ENCODE measurements around the gene HSPB7. TPM values are rescaled to one million over a fixed set of nuclear protein-coding genes. Genes with fewer than 3 reads are reported as not detected.
"Not testable (repeated sequence)": the region's sequence is repeated elsewhere in the genome, so short reads cannot be mapped to it uniquely, and the experiment has no call there.

The HSPB7 gene
- total RNA-seq, 5 donors from 2014 or later (not counting 1 experiment from before 2014, with no cell fraction given), result 0.19 TPM; not detected in 4

- H3K4me1 ChIP-seq (ENCODE audit: control insufficient read depth in 1 of 2, extremely low read depth in 1 of 2, insufficient read depth in 2 of 2, low read length in 2 of 2); H3K4me3 ChIP-seq (ENCODE audit: control insufficient read depth in 1 of 2, extremely low read depth in 1 of 2, low read length in 1 of 2); H3K27ac Mint-ChIP-seq; H3K27ac ChIP-seq (ENCODE audit: low read length); H3K9me3 Mint-ChIP-seq; ATAC-seq (replicated peaks in 1 of 4); POLR2A ChIA-PET; H3K4me3 Mint-ChIP-seq; H3K36me3 Mint-ChIP-seq; H3K36me3 ChIP-seq (ENCODE audit: control insufficient read depth in 2 of 2, extremely low read depth in 1 of 2, insufficient read depth in 1 of 2, low read length in 1 of 2); DNase-seq; H3K9me3 ChIP-seq; H3K4me1 Mint-ChIP-seq: not testable (repeated sequence)
- peaks cover 14 to 20% of the 10 kb centered on the region in 2 donors for H3K27me3 Mint-ChIP-seq
- no CpG with 5 or more reads among the region's 7 CpGs for WGBS (ENCODE audit: insufficient coverage)
- CTCF ChIA-PET, result interaction anchor here in 1 of 2 donors (0.7 to 0.8 kb wide), 2 partner anchors 141 to 363 kb away, joined by 3 to 6 read pairs; no protein-coding TSS in a partner anchor
- peaks cover 0 to 50% of the 10 kb centered on the region in 2 experiments for H3K27me3 ChIP-seq (replicated peaks in 1 of 2; ENCODE audit: control insufficient read depth in 2 of 2, extremely low read depth in 1 of 2, insufficient read depth in 2 of 2, low read length in 1 of 2)
These were observed 15.3 kb upstream of the HSPB7 start for GRCh38 chr1:16033103-16033632.

- H3K27me3 ChIP-seq (replicated peaks in 1 of 2; ENCODE audit: control insufficient read depth in 2 of 2, extremely low read depth in 1 of 2, insufficient read depth in 2 of 2, low read length in 1 of 2), result peaks cover 0 to 54% of the 10 kb centered on the region in 2 experiments
- peak in 23 of 35 experiments; percentile 10 to 49 (median 24) for DNase-seq
- Mint-ChIP-seq H3K27ac (no peak overlapping the region), H3K27me3 (peaks cover 15 to 25% of the 10 kb centered on the region in 2 donors), H3K4me1 (peaks cover 2 to 5% (median 2%) of the 10 kb centered on the region in 3 donors), H3K36me3 (no peaks in the 10 kb centered on the region), H3K4me3 (no peak overlapping the region), H3K9me3 (no peaks in the 10 kb centered on the region)
- POLR2A ChIA-PET, result no interaction called here
- no peaks in the 10 kb centered on the region for H3K36me3 ChIP-seq (ENCODE audit: control insufficient read depth in 2 of 2, extremely low read depth in 1 of 2, insufficient read depth in 1 of 2, low read length in 1 of 2)
- CTCF ChIA-PET, result interaction anchor here in 1 of 2 donors (0.7 to 0.8 kb wide), 2 partner anchors 141 to 362 kb away, joined by 3 to 6 read pairs; no protein-coding TSS in a partner anchor
- H3K9me3 ChIP-seq, result no peaks in the 10 kb centered on the region
- H3K27ac ChIP-seq (ENCODE audit: low read length), result no peak overlapping the region
- no peak overlapping the region for H3K4me3 ChIP-seq (ENCODE audit: control insufficient read depth in 1 of 2, extremely low read depth in 1 of 2, low read length in 1 of 2)
- WGBS (ENCODE audit: insufficient coverage), result 67% methylated on average over 15 of the region's 18 CpGs
- peak; percentile 46 to 55 (median 50) for ATAC-seq (replicated peaks in 1 of 4)
- peaks cover 0 to under 1% of the 10 kb centered on the region in 2 experiments for H3K4me1 ChIP-seq (ENCODE audit: control insufficient read depth in 1 of 2, extremely low read depth in 1 of 2, insufficient read depth in 2 of 2, low read length in 2 of 2)
These were observed 14.7 kb upstream of the HSPB7 start for GRCh38 chr1:16032388-16033102.

GRCh38 chr1:16031551-16031950 lies 13.7 kb upstream of the HSPB7 start:
- no peaks in the 10 kb centered on the region for H3K9me3 ChIP-seq
- Mint-ChIP-seq H3K27me3 (peaks cover 15 to 25% of the 10 kb centered on the region in 2 donors), H3K27ac (no peak overlapping the region), H3K4me1 (peaks cover 2 to 7% (median 5%) of the 10 kb centered on the region in 3 donors), H3K9me3 (no peaks in the 10 kb centered on the region), H3K4me3 (no peak overlapping the region), H3K36me3 (no peaks in the 10 kb centered on the region)
- peaks cover 0 to 10% of the 10 kb centered on the region in 2 experiments for H3K4me1 ChIP-seq (ENCODE audit: control insufficient read depth in 1 of 2, extremely low read depth in 1 of 2, insufficient read depth in 2 of 2, low read length in 2 of 2)
- H3K27ac ChIP-seq (ENCODE audit: low read length), result no peak overlapping the region
- no peak for ATAC-seq (replicated peaks in 1 of 4)
- H3K27me3 ChIP-seq (replicated peaks in 1 of 2; ENCODE audit: control insufficient read depth in 2 of 2, extremely low read depth in 1 of 2, insufficient read depth in 2 of 2, low read length in 1 of 2), result peaks cover 0 to 64% of the 10 kb centered on the region in 2 experiments
- ChIA-PET POLR2A (no interaction called here), CTCF (no interaction called here)
- no peak overlapping the region for H3K4me3 ChIP-seq (ENCODE audit: control insufficient read depth in 1 of 2, extremely low read depth in 1 of 2, low read length in 1 of 2)
- no peak for DNase-seq
- WGBS (ENCODE audit: insufficient coverage), result 90% methylated on average over 3 of the region's 8 CpGs
- no peaks in the 10 kb centered on the region for H3K36me3 ChIP-seq (ENCODE audit: control insufficient read depth in 2 of 2, extremely low read depth in 1 of 2, insufficient read depth in 1 of 2, low read length in 1 of 2)

GRCh38 chr1:16029288-16029687 lies 11.4 kb upstream of the HSPB7 start:
- Mint-ChIP-seq H3K27ac (no peak overlapping the region), H3K4me3 (no peak overlapping the region), H3K27me3 (peaks cover 14 to 25% of the 10 kb centered on the region in 2 donors), H3K4me1 (peaks cover 2 to 8% (median 5%) of the 10 kb centered on the region in 3 donors), H3K9me3 (no peaks in the 10 kb centered on the region), H3K36me3 (no peaks in the 10 kb centered on the region)
- ATAC-seq (replicated peaks in 1 of 4) (no peak), DNase-seq (no peak)
- no peak overlapping the region for H3K4me3 ChIP-seq (ENCODE audit: control insufficient read depth in 1 of 2, extremely low read depth in 1 of 2, low read length in 1 of 2)
- POLR2A ChIA-PET, result interaction anchor here in 1 of 2 donors (0.6 kb wide), 1 partner anchor 237 kb away, joined by 7 read pairs; no protein-coding TSS in a partner anchor
- no peaks in the 10 kb centered on the region for H3K36me3 ChIP-seq (ENCODE audit: control insufficient read depth in 2 of 2, extremely low read depth in 1 of 2, insufficient read depth in 1 of 2, low read length in 1 of 2)
- H3K4me1 ChIP-seq (ENCODE audit: control insufficient read depth in 1 of 2, extremely low read depth in 1 of 2, insufficient read depth in 2 of 2, low read length in 2 of 2), result peaks cover 0 to 14% of the 10 kb centered on the region in 2 experiments
- CTCF ChIA-PET, result no interaction called here
- H3K27ac ChIP-seq (ENCODE audit: low read length), result no peak overlapping the region
- no peaks in the 10 kb centered on the region for H3K9me3 ChIP-seq
- peaks cover 0 to 66% of the 10 kb centered on the region in 2 experiments for H3K27me3 ChIP-seq (replicated peaks in 1 of 2; ENCODE audit: control insufficient read depth in 2 of 2, extremely low read depth in 1 of 2, insufficient read depth in 2 of 2, low read length in 1 of 2)
- no CpG with 5 or more reads among the region's 1 CpG for WGBS (ENCODE audit: insufficient coverage)

GRCh38 chr1:16029003-16029268 lies 11.1 kb upstream of the HSPB7 start:
- not testable (repeated sequence) for H3K4me3 ChIP-seq (ENCODE audit: control insufficient read depth in 1 of 2, extremely low read depth in 1 of 2, low read length in 1 of 2); H3K27ac ChIP-seq (ENCODE audit: low read length); H3K36me3 ChIP-seq (ENCODE audit: control insufficient read depth in 2 of 2, extremely low read depth in 1 of 2, insufficient read depth in 1 of 2, low read length in 1 of 2); H3K9me3 ChIP-seq; H3K9me3 Mint-ChIP-seq; H3K4me3 Mint-ChIP-seq; DNase-seq; H3K27ac Mint-ChIP-seq; H3K36me3 Mint-ChIP-seq; H3K4me1 Mint-ChIP-seq; ATAC-seq (replicated peaks in 1 of 4)
- ChIA-PET POLR2A (interaction anchor here in 1 of 2 donors (0.6 kb wide), 1 partner anchor 237 kb away, joined by 7 read pairs; no protein-coding TSS in a partner anchor), CTCF (interaction anchor here in 1 of 2 donors (0.5 kb wide), 1 partner anchor 21 kb away, joined by 3 read pairs; no protein-coding TSS in a partner anchor)
- H3K27me3 Mint-ChIP-seq, result peaks cover 12 to 29% of the 10 kb centered on the region in 2 donors
- peaks cover 0 to 14% of the 10 kb centered on the region in 2 experiments for H3K4me1 ChIP-seq (ENCODE audit: control insufficient read depth in 1 of 2, extremely low read depth in 1 of 2, insufficient read depth in 2 of 2, low read length in 2 of 2)
- WGBS (ENCODE audit: insufficient coverage), result 80% methylated on average over 8 of the region's 13 CpGs
- H3K27me3 ChIP-seq (replicated peaks in 1 of 2; ENCODE audit: control insufficient read depth in 2 of 2, extremely low read depth in 1 of 2, insufficient read depth in 2 of 2, low read length in 1 of 2), result peaks cover 0 to 67% of the 10 kb centered on the region in 2 experiments

- DNase-seq (no peak), ATAC-seq (replicated peaks in 1 of 4) (no peak)
- no peaks in the 10 kb centered on the region for H3K9me3 ChIP-seq
- no peak overlapping the region for H3K4me3 ChIP-seq (ENCODE audit: control insufficient read depth in 1 of 2, extremely low read depth in 1 of 2, low read length in 1 of 2)
- POLR2A ChIA-PET, result interaction anchor here in 1 of 2 donors (0.6 kb wide), 1 partner anchor 236 kb away, joined by 7 read pairs; no protein-coding TSS in a partner anchor
- CTCF ChIA-PET, result interaction anchor here in 1 of 2 donors (0.5 kb wide), 1 partner anchor 21 kb away, joined by 3 read pairs; no protein-coding TSS in a partner anchor
- H3K4me1 Mint-ChIP-seq, result peaks cover 2 to 8% (median 5%) of the 10 kb centered on the region in 3 donors
- H3K36me3 ChIP-seq (ENCODE audit: control insufficient read depth in 2 of 2, extremely low read depth in 1 of 2, insufficient read depth in 1 of 2, low read length in 1 of 2), result no peaks in the 10 kb centered on the region
- peaks cover 0 to 70% of the 10 kb centered on the region in 2 experiments for H3K27me3 ChIP-seq (replicated peaks in 1 of 2; ENCODE audit: control insufficient read depth in 2 of 2, extremely low read depth in 1 of 2, insufficient read depth in 2 of 2, low read length in 1 of 2)
- H3K27ac Mint-ChIP-seq, result no peak overlapping the region
- WGBS (ENCODE audit: insufficient coverage), result 59% methylated on average over 10 of the region's 19 CpGs
- H3K4me1 ChIP-seq (ENCODE audit: control insufficient read depth in 1 of 2, extremely low read depth in 1 of 2, insufficient read depth in 2 of 2, low read length in 2 of 2), result peaks cover 0 to 14% of the 10 kb centered on the region in 2 experiments
- H3K9me3 Mint-ChIP-seq, result no peaks in the 10 kb centered on the region
- H3K27ac ChIP-seq (ENCODE audit: low read length), result no peak overlapping the region
- H3K36me3 Mint-ChIP-seq, result no peaks in the 10 kb centered on the region
- H3K27me3 Mint-ChIP-seq, result peaks cover 12 to 29% of the 10 kb centered on the region in 2 donors
- H3K4me3 Mint-ChIP-seq, result peak overlapping the region in 1 of 3 donors; percentile 52
These were observed 10.6 kb upstream of the HSPB7 start for GRCh38 chr1:16028237-16029002.
